WTC11 (cell line): Measurements from ENCODE around the gene ATP2C1. TPM values are rescaled to one million over a fixed set of nuclear protein-coding genes. Genes with fewer than 3 reads are reported as not detected.

Source experiments
- ATAC-seq: fragments of 200-7000 bp; cut with Tn5 transposase; 2 replicates; pipeline ENCODE4 v1.10.0; 2021; ENCODE audit warnings: mild to moderate bottlenecking, moderate library complexity
- CTCF ChIA-PET: fragments of 300-600 bp; sonication (Branson Sonifier 250); formaldehyde crosslinking; loops from one replicate; lab custom pipeline; 2021; ENCODE audit warnings: antibody characterized with exemption; lab: Charles Lee
- POLR2A ChIA-PET: fragments of 350-600 bp; sonication (Branson Sonifier 250); formaldehyde crosslinking; loops from one replicate; lab custom pipeline; 2021; ENCODE audit warnings: antibody characterized with exemption; lab: Charles Lee
- DNase-seq: peaks from one replicate; pipeline ENCODE4 v3.0.0; 2021; ENCODE audit warnings: low spot score
- H3K27ac Mint-ChIP-seq: 2 replicates; pipeline ENCODE4 v1.8.0; 2021; ENCODE audit warnings: mixed read lengths
- H3K27me3 Mint-ChIP-seq: 2 replicates; pipeline ENCODE4 v1.8.0; 2021; ENCODE audit warnings: low read depth, mild to moderate bottlenecking, moderate library complexity, mixed read lengths
- H3K36me3 Mint-ChIP-seq: 2 replicates; pipeline ENCODE4 v1.8.0; 2021; ENCODE audit warnings: mixed read lengths
- H3K4me1 Mint-ChIP-seq: 2 replicates; pipeline ENCODE4 v1.8.0; 2022; ENCODE audit warnings: mixed read lengths
- H3K4me3 Mint-ChIP-seq: 2 replicates; pipeline ENCODE4 v1.8.0; 2021; ENCODE audit warnings: mild to moderate bottlenecking, moderate library complexity, mixed read lengths
- H3K9me3 Mint-ChIP-seq: 2 replicates; pipeline ENCODE4 v1.8.0; 2021; ENCODE audit warnings: mixed read lengths
- ATF3 ChIP-seq: sonication (generic); formaldehyde crosslinking; conservative IDR thresholded peaks from 2 replicates; pipeline ENCODE4 v1.8.1; 2022; ENCODE audit warnings: mild to moderate bottlenecking, missing genetic modification reagents
- ATF6 ChIP-seq: sonication (generic); formaldehyde crosslinking; IDR thresholded peaks from 2 replicates; pipeline ENCODE4 v1.8.1; 2023; ENCODE audit warnings: mild to moderate bottlenecking, missing genetic modification reagents
- CDX4 ChIP-seq: fragments of 250-450 bp; sonication (Bioruptor Pico); IDR thresholded peaks from 2 replicates; pipeline ENCODE4 v1.9.0; 2021; ENCODE audit warnings: moderate library complexity, mild to moderate bottlenecking, inconsistent platforms, borderline replicate concordance
- GABPB1 ChIP-seq: sonication (generic); formaldehyde crosslinking; IDR thresholded peaks from 2 replicates; pipeline ENCODE4 v1.8.1; 2023; ENCODE audit warnings: mild to moderate bottlenecking, missing genetic modification reagents
- GTF2I ChIP-seq: fragments of 250-450 bp; sonication (Bioruptor Pico); conservative IDR thresholded peaks from 2 replicates; pipeline ENCODE4 v1.4.0; 2021; ENCODE audit warnings: mild to moderate bottlenecking
- HMGXB4 ChIP-seq: sonication (generic); formaldehyde crosslinking; IDR thresholded peaks from 2 replicates; pipeline ENCODE4 v1.8.1; 2023; ENCODE audit warnings: mild to moderate bottlenecking, moderate library complexity, missing genetic modification reagents
- JUN ChIP-seq: sonication (generic); formaldehyde crosslinking; IDR thresholded peaks from 2 replicates; pipeline ENCODE4 v1.8.0; 2023; ENCODE audit warnings: mild to moderate bottlenecking, missing genetic modification reagents
- MAX ChIP-seq: sonication (generic); formaldehyde crosslinking; IDR thresholded peaks from 2 replicates; pipeline ENCODE4 v1.8.0; 2022; ENCODE audit warnings: mild to moderate bottlenecking, missing genetic modification reagents
- NFE2L1 ChIP-seq: sonication (generic); formaldehyde crosslinking; IDR thresholded peaks from 2 replicates; pipeline ENCODE4 v1.8.1; 2023; ENCODE audit warnings: missing genetic modification reagents
- PRRX2 ChIP-seq: fragments of 250-450 bp; sonication (Bioruptor Pico); IDR thresholded peaks from 2 replicates; pipeline ENCODE4 v1.8.0; 2021; ENCODE audit warnings: mild to moderate bottlenecking
- TP53 ChIP-seq: sonication (generic); formaldehyde crosslinking; IDR thresholded peaks from 2 replicates; pipeline ENCODE4 v1.8.1; 2023; ENCODE audit warnings: mild to moderate bottlenecking, missing genetic modification reagents
- ZNF138 ChIP-seq: sonication (generic); formaldehyde crosslinking; conservative IDR thresholded peaks from 2 replicates; pipeline ENCODE4 v1.8.1; 2022; ENCODE audit warnings: mild to moderate bottlenecking, moderate library complexity, missing genetic modification reagents
- ZNF263 ChIP-seq: sonication (generic); formaldehyde crosslinking; IDR thresholded peaks from 2 replicates; pipeline ENCODE4 v1.8.1; 2022; ENCODE audit warnings: low read depth, mild to moderate bottlenecking, moderate library complexity, missing genetic modification reagents
- ZNF281 ChIP-seq: sonication (generic); formaldehyde crosslinking; IDR thresholded peaks from 2 replicates; pipeline ENCODE4 v1.8.0; 2023; ENCODE audit warnings: mild to moderate bottlenecking, missing genetic modification reagents
- ZNF423 ChIP-seq: fragments of 250-450 bp; sonication (Bioruptor Pico); IDR thresholded peaks from 2 replicates; pipeline ENCODE4 v2.1.2; 2022; ENCODE audit warnings: mild to moderate bottlenecking, moderate library complexity
- ZNF512 ChIP-seq: sonication (generic); formaldehyde crosslinking; IDR thresholded peaks from 2 replicates; pipeline ENCODE4 v1.8.1; 2022; ENCODE audit warnings: missing genetic modification reagents, borderline replicate concordance
- ZNF532 ChIP-seq: fragments of 250-450 bp; sonication (Bioruptor Pico); IDR thresholded peaks from 2 replicates; pipeline ENCODE4 v1.9.0; 2021; ENCODE audit warnings: mild to moderate bottlenecking, borderline replicate concordance
- total RNA-seq: library from RNA; stranded (reverse); gene quantifications from 3 replicates; pipeline ENCODE4 v1.2.3, GENCODE V29; 2021

Gene ATP2C1
- total RNA-seq, 1 experiment from 2014 or later, result 62.5 TPM

- TF ChIP-seq CDX4 (CRISPR knock-in tag), result no peak
- no peak for TF ChIP-seq ZNF512 (CRISPR knock-in tag)
Observed at GRCh38 chr3:130933801-130934345, 40.0 kb downstream of the ATP2C1 start (continued).

GRCh38 chr3:130934442-130935089 lies 40.7 kb downstream of the ATP2C1 start:
- H3K27ac Mint-ChIP-seq, result no peak overlapping the region
- H3K9me3 Mint-ChIP-seq, result no peaks in the 10 kb centered on the region
- no peak for TF ChIP-seq PRRX2 (CRISPR knock-in tag)
- TF ChIP-seq ATF6, result no peak
- no peak for TF ChIP-seq TP53 (CRISPR knock-in tag)
- no peak for TF ChIP-seq ATF3 (CRISPR knock-in tag)
- TF ChIP-seq ZNF423 (CRISPR knock-in tag), result no peak
- TF ChIP-seq ZNF532 (CRISPR knock-in tag), result no peak
- no peak for TF ChIP-seq JUN (CRISPR knock-in tag)
- TF ChIP-seq GABPB1 (CRISPR knock-in tag), result no peak
- TF ChIP-seq NFE2L1 (CRISPR knock-in tag), result no peak
- TF ChIP-seq GTF2I (CRISPR knock-in tag), result no peak
- no peak for TF ChIP-seq ZNF138
- no peak for TF ChIP-seq ZNF263 (CRISPR knock-in tag)
- no peak for TF ChIP-seq HMGXB4 (CRISPR knock-in tag)
- TF ChIP-seq ZNF281 (CRISPR knock-in tag), result no peak
- TF ChIP-seq MAX (CRISPR knock-in tag), result no peak
- H3K4me3 Mint-ChIP-seq, result no peak overlapping the region
- H3K36me3 Mint-ChIP-seq, result peaks cover 11% of the 10 kb centered on the region
- no peaks in the 10 kb centered on the region for H3K27me3 Mint-ChIP-seq
- DNase-seq (no peak), ATAC-seq (no peak)
- ChIA-PET CTCF (no interaction called here), POLR2A (no interaction called here)
- H3K4me1 Mint-ChIP-seq, result peaks cover 13% of the 10 kb centered on the region
